GM23338 (cell line): ENCODE measurements around the gene CNIH3. TPM values are rescaled to one million over a fixed set of nuclear protein-coding genes. Genes with fewer than 3 reads are reported as not detected.

Experiments
- ATAC-seq: fragments of 200-7000 bp; cut with Tn5 transposase; 3 replicates; pipeline ENCODE4 v1.9.1; 2020
- DNase-seq: peaks from one replicate; pipeline ENCODE4 v3.0.0-alpha.2; 2015; ENCODE audit warnings: low spot score
- H2AFZ ChIP-seq: fragments of 200-600 bp; sonication (generic); 2 replicates; pipeline ENCODE4 v1.8.0; 2016; ENCODE audit warnings: antibody characterized with exemption, mild to moderate bottlenecking, moderate library complexity
- H3F3A ChIP-seq: fragments of 200-600 bp; sonication (generic); replicated peaks from 2 replicates; pipeline ENCODE4 v1.8.0; 2017; ENCODE audit warnings: antibody characterized with exemption, mixed run types, low read depth
- H3K27ac ChIP-seq: fragments of 200-600 bp; sonication (generic); 2 replicates; pipeline ENCODE4 v1.6.1; 2016; ENCODE audit warnings: low read depth
- H3K27me3 ChIP-seq: fragments of 200-600 bp; sonication (generic); 2 replicates; pipeline ENCODE4 v1.8.0; 2016; ENCODE audit warnings: mild to moderate bottlenecking, mixed run types, moderate library complexity; ENCODE audit not compliant: insufficient read depth
- H3K36me3 ChIP-seq: fragments of 200-600 bp; sonication (generic); 2 replicates; pipeline ENCODE4 v1.8.0; 2016; ENCODE audit warnings: mild to moderate bottlenecking; ENCODE audit not compliant: insufficient read depth
- H3K4me1 ChIP-seq: fragments of 200-600 bp; sonication (generic); 2 replicates; pipeline ENCODE4 v1.8.0; 2016; ENCODE audit warnings: mild to moderate bottlenecking, moderate library complexity; ENCODE audit not compliant: insufficient read depth
- H3K4me2 ChIP-seq: fragments of 200-600 bp; sonication (generic); 2 replicates; pipeline ENCODE4 v1.7.1; 2017; ENCODE audit warnings: mixed run types
- H3K4me3 ChIP-seq: fragments of 200-600 bp; sonication (generic); 2 replicates; pipeline ENCODE4 v1.6.1; 2016; ENCODE audit warnings: mixed run types
- H3K79me2 ChIP-seq: fragments of 200-600 bp; sonication (generic); replicated peaks from 2 replicates; pipeline ENCODE4 v1.8.0; 2017; ENCODE audit warnings: mild to moderate bottlenecking; ENCODE audit not compliant: insufficient read depth
- H3K9me2 ChIP-seq: fragments of 200-600 bp; sonication (generic); 2 replicates; pipeline ENCODE4 v1.8.0; 2017; ENCODE audit not compliant: insufficient read depth
- H4K20me1 ChIP-seq: fragments of 200-600 bp; sonication (generic); replicated peaks from 2 replicates; pipeline ENCODE4 v1.8.0; 2017; ENCODE audit warnings: mild to moderate bottlenecking; ENCODE audit not compliant: insufficient read depth
- H3K27ac Mint-ChIP-seq: 2 replicates; pipeline ENCODE4 v1.8.0; 2020; ENCODE audit warnings: inconsistent platforms, mild to moderate bottlenecking, moderate library complexity, mixed read lengths
- H3K27me3 Mint-ChIP-seq: 3 replicates; pipeline ENCODE4 v1.8.0; 2022; ENCODE audit warnings: low read depth, mild to moderate bottlenecking, moderate library complexity, mixed read lengths, inconsistent platforms; ENCODE audit not compliant: insufficient read depth, poor library complexity
- H3K36me3 Mint-ChIP-seq: 3 replicates; pipeline ENCODE4 v1.8.0; 2021; ENCODE audit warnings: low read depth, mild to moderate bottlenecking, inconsistent platforms, moderate library complexity, mixed read lengths
- H3K4me1 Mint-ChIP-seq: 3 replicates; pipeline ENCODE4 v1.8.0; 2020; ENCODE audit warnings: mild to moderate bottlenecking, inconsistent platforms, mixed read lengths
- H3K4me3 Mint-ChIP-seq: 3 replicates; pipeline ENCODE4 v1.8.0; 2021; ENCODE audit warnings: moderate library complexity, mild to moderate bottlenecking, inconsistent platforms, mixed read lengths
- H3K9me3 Mint-ChIP-seq: 3 replicates; pipeline ENCODE4 v1.8.0; 2020; ENCODE audit warnings: moderate library complexity, mild to moderate bottlenecking, inconsistent platforms, mixed read lengths
- CREB1 ChIP-seq: fragments of 250-450 bp; sonication (Bioruptor Pico); IDR thresholded peaks from 2 replicates; pipeline ENCODE4 v1.5.0; 2020; ENCODE audit warnings: low read depth, mild to moderate bottlenecking, moderate library complexity
- EZH2 ChIP-seq: fragments of 200-600 bp; sonication (generic); IDR thresholded peaks from one replicate; pipeline ENCODE4 v1.8.0; 2017; ENCODE audit warnings: antibody characterized with exemption, mild to moderate bottlenecking, low read depth; ENCODE audit not compliant: unreplicated experiment
- EZH2phosphoT487 ChIP-seq: fragments of 200-600 bp; sonication (generic); IDR thresholded peaks from one replicate; pipeline ENCODE4 v1.8.1; 2018; ENCODE audit warnings: antibody characterized with exemption; ENCODE audit not compliant: unreplicated experiment
- NANOG ChIP-seq: IDR thresholded peaks from 2 replicates; pipeline ENCODE4 v1.6.1; 2016; ENCODE audit warnings: antibody characterized with exemption, borderline replicate concordance
- STAT1 ChIP-seq: IDR thresholded peaks from one replicate; pipeline ENCODE4 v1.6.1; 2016; ENCODE audit warnings: antibody characterized with exemption; ENCODE audit not compliant: unreplicated experiment
- ZNF114 ChIP-seq: fragments of 250-450 bp; sonication (Bioruptor Pico); IDR thresholded peaks from 2 replicates; pipeline ENCODE4 v1.5.0; 2020; ENCODE audit warnings: mild to moderate bottlenecking, moderate library complexity
- ZNF331 ChIP-seq: fragments of 250-450 bp; sonication (Bioruptor Pico); IDR thresholded peaks from 2 replicates; pipeline ENCODE4 v1.5.0; 2020; ENCODE audit warnings: low read depth, mild to moderate bottlenecking, moderate library complexity
- polyA plus RNA-seq: library from polyadenylated mRNA; unstranded; fragments of >200 nt; fragmentation: Nextera tagmentation; extraction: Ambion mirVana; gene quantifications from 2 replicates; pipeline ENCODE4 v1.2.1, GENCODE V29; 2016
- total RNA-seq: library from RNA; depleted of rRNA; stranded (reverse); fragments of >200 nt; shearing (Covaris generic); gene quantifications from 2 replicates; pipeline ENCODE4 v1.2.3, GENCODE V29; 2014
- TF ChIP-seq, protein P1 (sequence below), 2 experiments: fragments of 200-600 bp in 1 of 2; sonication (generic) in 1 of 2; conservative IDR thresholded peaks; 2 replicates each; pipeline versions ENCODE4 v1.5.1 to v1.6.1; 2016 to 2017; ENCODE audit warnings: antibody characterized with exemption in 2 of 2, low read depth in 2 of 2, mild to moderate bottlenecking in 2 of 2, moderate library complexity in 1 of 2
- TF ChIP-seq, protein P2 (sequence below): fragments of 250-450 bp; sonication (Bioruptor Pico); IDR thresholded peaks from 2 replicates; pipeline ENCODE4 v1.5.0; 2020; ENCODE audit warnings: mild to moderate bottlenecking, moderate library complexity
- TF ChIP-seq, protein P3 (sequence below): IDR thresholded peaks from 2 replicates; pipeline ENCODE4 v1.6.1; 2016; ENCODE audit warnings: antibody characterized with exemption
- TF ChIP-seq, protein P4 (sequence below): IDR thresholded peaks from one replicate; pipeline ENCODE4 v1.6.1; 2018; ENCODE audit warnings: antibody characterized with exemption; ENCODE audit not compliant: unreplicated experiment

The CNIH3 gene
- total and polyA plus RNA-seq, 2 experiments from 2014 or later = 3.6 to 5.1 TPM

DNA sequence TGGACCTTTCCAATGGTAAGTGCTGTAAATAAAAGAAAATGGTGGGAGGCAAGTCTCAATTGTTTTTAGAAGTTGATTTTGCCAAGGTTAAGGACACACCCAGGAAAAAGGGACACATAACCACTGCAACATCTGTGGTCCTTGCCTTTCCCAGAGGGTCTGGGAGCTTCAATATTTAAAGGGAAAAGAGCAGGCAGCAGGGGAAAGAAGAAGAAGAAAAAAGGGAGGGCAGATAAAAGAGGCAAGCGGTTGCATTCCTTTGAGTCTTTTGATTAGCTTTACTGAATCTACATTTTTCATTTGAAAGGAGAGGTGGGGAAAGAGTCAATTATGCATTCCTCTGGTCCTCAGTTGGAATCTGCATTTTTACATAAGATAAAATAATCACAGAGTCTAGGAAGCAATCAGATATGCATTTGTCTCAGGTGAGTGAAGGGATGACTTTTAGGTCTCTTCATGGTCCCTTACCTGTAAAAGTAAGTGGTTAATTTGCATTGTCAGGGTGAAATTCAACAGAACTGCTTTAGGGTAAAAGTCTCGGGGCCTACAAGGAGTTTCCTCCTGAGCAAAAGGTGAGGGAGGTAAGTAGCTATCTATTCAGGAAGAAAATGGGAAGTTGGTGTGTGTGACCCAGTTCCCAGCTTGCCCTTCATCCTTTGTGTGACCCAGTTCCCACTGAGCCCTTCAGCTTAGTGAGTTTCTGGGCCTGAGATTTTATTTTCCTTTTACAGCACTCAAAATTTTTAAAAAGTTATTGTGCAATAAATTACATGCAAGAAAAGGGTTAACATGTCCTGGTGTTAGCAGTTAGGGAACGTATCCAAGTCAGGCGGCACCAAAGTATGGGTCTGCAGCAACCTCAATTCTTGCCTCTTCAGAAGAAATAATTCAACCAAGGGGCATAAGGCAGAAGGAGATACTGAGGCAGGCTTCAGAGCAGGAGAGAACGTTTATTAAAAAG is 8.6 kb upstream of the CNIH3 start (continued):
- no peak for TF ChIP-seq STAT1

DNA sequence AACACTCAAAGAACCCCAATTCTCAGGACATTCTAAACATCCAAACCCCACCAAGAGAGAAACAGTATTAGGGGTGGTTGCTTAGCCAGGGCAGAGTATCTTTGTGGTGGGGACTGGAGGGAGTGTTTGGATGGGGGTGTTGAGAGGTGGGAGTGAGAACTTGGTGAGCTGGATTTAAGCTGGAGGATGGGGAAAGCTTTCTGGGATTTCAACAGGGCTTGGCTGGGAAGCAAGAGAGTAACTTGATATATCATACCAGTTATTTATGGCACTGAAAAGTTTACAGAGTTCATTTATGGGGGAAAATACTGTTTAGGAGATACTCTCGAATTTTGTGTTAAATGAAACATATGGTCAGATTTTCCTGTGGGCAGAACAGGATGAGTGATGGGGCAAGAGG is 6.8 kb upstream of the CNIH3 start:
- no peak overlapping the region for H3K27ac Mint-ChIP-seq
- TF ChIP-seq ZNF331 (CRISPR knock-in tag) (no peak), EZH2phosphoT487 (no peak), ZNF114 (CRISPR knock-in tag) (no peak), EZH2 (no peak), NANOG (no peak), STAT1 (no peak), CREB1 (CRISPR knock-in tag) (no peak)
- TF ChIP-seq, protein P1, sequence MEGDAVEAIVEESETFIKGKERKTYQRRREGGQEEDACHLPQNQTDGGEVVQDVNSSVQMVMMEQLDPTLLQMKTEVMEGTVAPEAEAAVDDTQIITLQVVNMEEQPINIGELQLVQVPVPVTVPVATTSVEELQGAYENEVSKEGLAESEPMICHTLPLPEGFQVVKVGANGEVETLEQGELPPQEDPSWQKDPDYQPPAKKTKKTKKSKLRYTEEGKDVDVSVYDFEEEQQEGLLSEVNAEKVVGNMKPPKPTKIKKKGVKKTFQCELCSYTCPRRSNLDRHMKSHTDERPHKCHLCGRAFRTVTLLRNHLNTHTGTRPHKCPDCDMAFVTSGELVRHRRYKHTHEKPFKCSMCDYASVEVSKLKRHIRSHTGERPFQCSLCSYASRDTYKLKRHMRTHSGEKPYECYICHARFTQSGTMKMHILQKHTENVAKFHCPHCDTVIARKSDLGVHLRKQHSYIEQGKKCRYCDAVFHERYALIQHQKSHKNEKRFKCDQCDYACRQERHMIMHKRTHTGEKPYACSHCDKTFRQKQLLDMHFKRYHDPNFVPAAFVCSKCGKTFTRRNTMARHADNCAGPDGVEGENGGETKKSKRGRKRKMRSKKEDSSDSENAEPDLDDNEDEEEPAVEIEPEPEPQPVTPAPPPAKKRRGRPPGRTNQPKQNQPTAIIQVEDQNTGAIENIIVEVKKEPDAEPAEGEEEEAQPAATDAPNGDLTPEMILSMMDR (conservative IDR thresholded peaks at IDR 0.05; ENCODE audit: low read depth in 2 of 2) = no peak
- TF ChIP-seq, protein P2, sequence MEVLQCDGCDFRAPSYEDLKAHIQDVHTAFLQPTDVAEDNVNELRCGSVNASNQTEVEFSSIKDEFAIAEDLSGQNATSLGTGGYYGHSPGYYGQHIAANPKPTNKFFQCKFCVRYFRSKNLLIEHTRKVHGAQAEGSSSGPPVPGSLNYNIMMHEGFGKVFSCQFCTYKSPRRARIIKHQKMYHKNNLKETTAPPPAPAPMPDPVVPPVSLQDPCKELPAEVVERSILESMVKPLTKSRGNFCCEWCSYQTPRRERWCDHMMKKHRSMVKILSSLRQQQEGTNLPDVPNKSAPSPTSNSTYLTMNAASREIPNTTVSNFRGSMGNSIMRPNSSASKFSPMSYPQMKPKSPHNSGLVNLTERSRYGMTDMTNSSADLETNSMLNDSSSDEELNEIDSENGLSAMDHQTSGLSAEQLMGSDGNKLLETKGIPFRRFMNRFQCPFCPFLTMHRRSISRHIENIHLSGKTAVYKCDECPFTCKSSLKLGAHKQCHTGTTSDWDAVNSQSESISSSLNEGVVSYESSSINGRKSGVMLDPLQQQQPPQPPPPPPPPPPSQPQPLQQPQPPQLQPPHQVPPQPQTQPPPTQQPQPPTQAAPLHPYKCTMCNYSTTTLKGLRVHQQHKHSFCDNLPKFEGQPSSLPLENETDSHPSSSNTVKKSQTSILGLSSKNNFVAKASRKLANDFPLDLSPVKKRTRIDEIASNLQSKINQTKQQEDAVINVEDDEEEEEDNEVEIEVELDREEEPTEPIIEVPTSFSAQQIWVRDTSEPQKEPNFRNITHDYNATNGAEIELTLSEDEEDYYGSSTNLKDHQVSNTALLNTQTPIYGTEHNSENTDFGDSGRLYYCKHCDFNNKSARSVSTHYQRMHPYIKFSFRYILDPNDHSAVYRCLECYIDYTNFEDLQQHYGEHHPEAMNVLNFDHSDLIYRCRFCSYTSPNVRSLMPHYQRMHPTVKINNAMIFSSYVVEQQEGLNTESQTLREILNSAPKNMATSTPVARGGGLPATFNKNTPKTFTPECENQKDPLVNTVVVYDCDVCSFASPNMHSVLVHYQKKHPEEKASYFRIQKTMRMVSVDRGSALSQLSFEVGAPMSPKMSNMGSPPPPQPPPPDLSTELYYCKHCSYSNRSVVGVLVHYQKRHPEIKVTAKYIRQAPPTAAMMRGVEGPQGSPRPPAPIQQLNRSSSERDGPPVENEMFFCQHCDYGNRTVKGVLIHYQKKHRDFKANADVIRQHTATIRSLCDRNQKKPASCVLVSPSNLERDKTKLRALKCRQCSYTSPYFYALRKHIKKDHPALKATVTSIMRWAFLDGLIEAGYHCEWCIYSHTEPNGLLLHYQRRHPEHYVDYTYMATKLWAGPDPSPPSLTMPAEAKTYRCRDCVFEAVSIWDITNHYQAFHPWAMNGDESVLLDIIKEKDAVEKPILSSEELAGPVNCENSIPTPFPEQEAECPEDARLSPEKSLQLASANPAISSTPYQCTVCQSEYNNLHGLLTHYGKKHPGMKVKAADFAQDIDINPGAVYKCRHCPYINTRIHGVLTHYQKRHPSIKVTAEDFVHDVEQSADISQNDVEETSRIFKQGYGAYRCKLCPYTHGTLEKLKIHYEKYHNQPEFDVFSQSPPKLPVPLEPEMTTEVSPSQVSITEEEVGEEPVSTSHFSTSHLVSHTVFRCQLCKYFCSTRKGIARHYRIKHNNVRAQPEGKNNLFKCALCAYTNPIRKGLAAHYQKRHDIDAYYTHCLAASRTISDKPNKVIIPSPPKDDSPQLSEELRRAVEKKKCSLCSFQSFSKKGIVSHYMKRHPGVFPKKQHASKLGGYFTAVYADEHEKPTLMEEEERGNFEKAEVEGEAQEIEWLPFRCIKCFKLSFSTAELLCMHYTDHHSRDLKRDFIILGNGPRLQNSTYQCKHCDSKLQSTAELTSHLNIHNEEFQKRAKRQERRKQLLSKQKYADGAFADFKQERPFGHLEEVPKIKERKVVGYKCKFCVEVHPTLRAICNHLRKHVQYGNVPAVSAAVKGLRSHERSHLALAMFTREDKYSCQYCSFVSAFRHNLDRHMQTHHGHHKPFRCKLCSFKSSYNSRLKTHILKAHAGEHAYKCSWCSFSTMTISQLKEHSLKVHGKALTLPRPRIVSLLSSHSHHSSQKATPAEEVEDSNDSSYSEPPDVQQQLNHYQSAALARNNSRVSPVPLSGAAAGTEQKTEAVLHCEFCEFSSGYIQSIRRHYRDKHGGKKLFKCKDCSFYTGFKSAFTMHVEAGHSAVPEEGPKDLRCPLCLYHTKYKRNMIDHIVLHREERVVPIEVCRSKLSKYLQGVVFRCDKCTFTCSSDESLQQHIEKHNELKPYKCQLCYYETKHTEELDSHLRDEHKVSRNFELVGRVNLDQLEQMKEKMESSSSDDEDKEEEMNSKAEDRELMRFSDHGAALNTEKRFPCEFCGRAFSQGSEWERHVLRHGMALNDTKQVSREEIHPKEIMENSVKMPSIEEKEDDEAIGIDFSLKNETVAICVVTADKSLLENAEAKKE = no peak
- TF ChIP-seq, protein P3, sequence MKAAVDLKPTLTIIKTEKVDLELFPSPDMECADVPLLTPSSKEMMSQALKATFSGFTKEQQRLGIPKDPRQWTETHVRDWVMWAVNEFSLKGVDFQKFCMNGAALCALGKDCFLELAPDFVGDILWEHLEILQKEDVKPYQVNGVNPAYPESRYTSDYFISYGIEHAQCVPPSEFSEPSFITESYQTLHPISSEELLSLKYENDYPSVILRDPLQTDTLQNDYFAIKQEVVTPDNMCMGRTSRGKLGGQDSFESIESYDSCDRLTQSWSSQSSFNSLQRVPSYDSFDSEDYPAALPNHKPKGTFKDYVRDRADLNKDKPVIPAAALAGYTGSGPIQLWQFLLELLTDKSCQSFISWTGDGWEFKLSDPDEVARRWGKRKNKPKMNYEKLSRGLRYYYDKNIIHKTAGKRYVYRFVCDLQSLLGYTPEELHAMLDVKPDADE = no peak
- TF ChIP-seq, protein P4, sequence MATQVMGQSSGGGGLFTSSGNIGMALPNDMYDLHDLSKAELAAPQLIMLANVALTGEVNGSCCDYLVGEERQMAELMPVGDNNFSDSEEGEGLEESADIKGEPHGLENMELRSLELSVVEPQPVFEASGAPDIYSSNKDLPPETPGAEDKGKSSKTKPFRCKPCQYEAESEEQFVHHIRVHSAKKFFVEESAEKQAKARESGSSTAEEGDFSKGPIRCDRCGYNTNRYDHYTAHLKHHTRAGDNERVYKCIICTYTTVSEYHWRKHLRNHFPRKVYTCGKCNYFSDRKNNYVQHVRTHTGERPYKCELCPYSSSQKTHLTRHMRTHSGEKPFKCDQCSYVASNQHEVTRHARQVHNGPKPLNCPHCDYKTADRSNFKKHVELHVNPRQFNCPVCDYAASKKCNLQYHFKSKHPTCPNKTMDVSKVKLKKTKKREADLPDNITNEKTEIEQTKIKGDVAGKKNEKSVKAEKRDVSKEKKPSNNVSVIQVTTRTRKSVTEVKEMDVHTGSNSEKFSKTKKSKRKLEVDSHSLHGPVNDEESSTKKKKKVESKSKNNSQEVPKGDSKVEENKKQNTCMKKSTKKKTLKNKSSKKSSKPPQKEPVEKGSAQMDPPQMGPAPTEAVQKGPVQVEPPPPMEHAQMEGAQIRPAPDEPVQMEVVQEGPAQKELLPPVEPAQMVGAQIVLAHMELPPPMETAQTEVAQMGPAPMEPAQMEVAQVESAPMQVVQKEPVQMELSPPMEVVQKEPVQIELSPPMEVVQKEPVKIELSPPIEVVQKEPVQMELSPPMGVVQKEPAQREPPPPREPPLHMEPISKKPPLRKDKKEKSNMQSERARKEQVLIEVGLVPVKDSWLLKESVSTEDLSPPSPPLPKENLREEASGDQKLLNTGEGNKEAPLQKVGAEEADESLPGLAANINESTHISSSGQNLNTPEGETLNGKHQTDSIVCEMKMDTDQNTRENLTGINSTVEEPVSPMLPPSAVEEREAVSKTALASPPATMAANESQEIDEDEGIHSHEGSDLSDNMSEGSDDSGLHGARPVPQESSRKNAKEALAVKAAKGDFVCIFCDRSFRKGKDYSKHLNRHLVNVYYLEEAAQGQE = no peak

More for the DNA sequence above, 6.8 kb upstream of the CNIH3 start:
- Histone ChIP-seq H3K9me2 (no peaks in the 10 kb centered on the region; the same call in 1 of the 2 replicates), H3K27ac (no peak overlapping the region), H3K36me3 (no peaks in the 10 kb centered on the region), H3K27me3 (peaks cover 34% of the 10 kb centered on the region), H3F3A (0 out of 2 replicates have a peak, but pooled peaks cover 6% of the 10 kb centered on the region), H3K4me3 (no peak overlapping the region), H4K20me1 (no peaks in the 10 kb centered on the region), H3K79me2 (no peaks in the 10 kb centered on the region), H2AFZ (no peak overlapping the region), H3K4me1 (peaks cover 35% of the 10 kb centered on the region), H3K4me2 (no peak overlapping the region)
- no peak for DNase-seq
- H3K27me3 Mint-ChIP-seq = peaks cover 26% of the 10 kb centered on the region
- ATAC-seq = no peak
- H3K9me3 Mint-ChIP-seq = peaks cover 21% of the 10 kb centered on the region
- H3K36me3 Mint-ChIP-seq = peaks cover 19% of the 10 kb centered on the region
- peaks cover 46% of the 10 kb centered on the region for H3K4me1 Mint-ChIP-seq
- no peak overlapping the region for H3K4me3 Mint-ChIP-seq
